PC-3 (cell line): Measurements from ENCODE around the gene SRGAP1.

Experiments used
- CTCF ChIP-seq: fragments of 300-600 bp; sonication (generic); conservative IDR thresholded peaks from 2 replicates; pipeline ENCODE4 v1.5.1; 2017; ENCODE audit warnings: antibody characterized with exemption, low read depth, mild to moderate bottlenecking, low read length
- EZH2 ChIP-seq: fragments of 300-600 bp; sonication (generic); IDR thresholded peaks from one replicate; pipeline ENCODE4 v1.6.1; 2017; ENCODE audit warnings: antibody characterized with exemption, mild to moderate bottlenecking, low read length; ENCODE audit not compliant: unreplicated experiment
- EZH2phosphoT487 ChIP-seq: fragments of 300-600 bp; sonication (generic); IDR thresholded peaks from 2 replicates; pipeline ENCODE4 v1.6.1; 2018; ENCODE audit warnings: mild to moderate bottlenecking, antibody characterized with exemption, low read length, borderline replicate concordance

- TF ChIP-seq CTCF: no peak
- TF ChIP-seq EZH2: no peak
- TF ChIP-seq EZH2phosphoT487: no peak
Observed at GRCh38 chr12:64192644-64193444, 348.3 kb downstream of the SRGAP1 start.
